Vagina (tissue), 2 donors: ENCODE data around the gene LYPLAL1. TPM values are rescaled to one million over a fixed set of nuclear protein-coding genes. Genes with fewer than 3 reads are reported as not detected.

Experiments used
- DNase-seq, 2 donors: peaks; one replicate each; pipeline ENCODE4 v3.0.0-alpha.2; 2017; ENCODE audit errors: extremely low spot score in 2 of 2
- H3K27ac ChIP-seq: fragments of 200-600 bp; sonication (generic); one replicate; pipeline ENCODE4 v1.5.1; 2019
- H3K27me3 ChIP-seq: fragments of 200-600 bp; sonication (generic); one replicate; pipeline ENCODE4 v1.5.1; 2019
- H3K36me3 ChIP-seq, 2 donors: fragments of 200-600 bp; sonication (generic); one replicate each; pipeline ENCODE4 v1.5.1; 2017 to 2019
- H3K4me1 ChIP-seq: fragments of 200-600 bp; sonication (generic); one replicate; pipeline ENCODE4 v1.5.1; 2019
- H3K4me3 ChIP-seq, 2 donors: fragments of 200-600 bp; sonication (generic); 1 replicate in 1 of 2; 2 replicates in 1 of 2; pipeline ENCODE4 v1.5.1; 2016 to 2019
- H3K9me3 ChIP-seq: fragments of 200-600 bp; sonication (generic); one replicate; pipeline ENCODE4 v1.5.1; 2019
- POLR2A ChIP-seq, 2 donors: fragments of 450-650 bp; IDR thresholded peaks; one replicate each; pipeline ENCODE4 v1.6.1; 2017; ENCODE audit warnings: antibody characterized with exemption in 2 of 2, mild to moderate bottlenecking in 2 of 2, moderate library complexity in 2 of 2
- POLR2AphosphoS5 ChIP-seq, 2 donors: sonication (generic); formaldehyde crosslinking; IDR thresholded peaks; one replicate each; pipeline ENCODE4 v1.9.0; 2017; ENCODE audit warnings: antibody characterized with exemption in 2 of 2, mild to moderate bottlenecking in 2 of 2, low read depth in 1 of 2; ENCODE audit not compliant: insufficient read depth in 1 of 2
- intact Hi-C: fragments of 100-400 bp; cut with DNase I; formaldehyde crosslinking; loops from one replicate; pipeline ENCODE4 v1.15.1; 2023
- total RNA-seq: library from RNA; depleted of rRNA; stranded (reverse); fragments of >200 nt; gene quantifications from one replicate; pipeline ENCODE4 v1.2.3, GENCODE V29; 2016
- TF ChIP-seq, protein P1 (sequence below), 3 experiments: fragments of 450-650 bp in 2 of 3; fragments of 200-600 bp in 1 of 3; sonication (generic) in 1 of 3; IDR thresholded peaks; one replicate each; pipeline ENCODE4 v1.5.1; 2017 to 2019; ENCODE audit warnings: antibody characterized with exemption in 3 of 3, mild to moderate bottlenecking in 2 of 3, moderate library complexity in 2 of 3

LYPLAL1 gene
- total RNA-seq, 1 donor from 2014 or later: 14.0 TPM

- intact Hi-C loops: no loop called here
- H3K36me3 ChIP-seq: peaks cover 0 to 8% of the 10 kb centered on the region in 2 donors
These were observed 41.8 kb downstream of the LYPLAL1 start for GRCh38 chr1:219215477-219215876.

GRCh38 chr1:219220945-219221344 lies 47.3 kb downstream of the LYPLAL1 start:
- Histone ChIP-seq H3K9me3 (no peaks in the 10 kb centered on the region), H3K36me3 (peaks cover 0 to 8% of the 10 kb centered on the region in 2 donors), H3K27ac (no peak overlapping the region), H3K4me3 (no peak overlapping the region), H3K27me3 (no peaks in the 10 kb centered on the region), H3K4me1 (no peaks in the 10 kb centered on the region)
- intact Hi-C loops: no loop called here
- TF ChIP-seq POLR2AphosphoS5 (IDR thresholded peaks at IDR 0.05; ENCODE audit: insufficient read depth in 1 of 2, low read depth in 1 of 2): no peak
- TF ChIP-seq, protein P1, sequence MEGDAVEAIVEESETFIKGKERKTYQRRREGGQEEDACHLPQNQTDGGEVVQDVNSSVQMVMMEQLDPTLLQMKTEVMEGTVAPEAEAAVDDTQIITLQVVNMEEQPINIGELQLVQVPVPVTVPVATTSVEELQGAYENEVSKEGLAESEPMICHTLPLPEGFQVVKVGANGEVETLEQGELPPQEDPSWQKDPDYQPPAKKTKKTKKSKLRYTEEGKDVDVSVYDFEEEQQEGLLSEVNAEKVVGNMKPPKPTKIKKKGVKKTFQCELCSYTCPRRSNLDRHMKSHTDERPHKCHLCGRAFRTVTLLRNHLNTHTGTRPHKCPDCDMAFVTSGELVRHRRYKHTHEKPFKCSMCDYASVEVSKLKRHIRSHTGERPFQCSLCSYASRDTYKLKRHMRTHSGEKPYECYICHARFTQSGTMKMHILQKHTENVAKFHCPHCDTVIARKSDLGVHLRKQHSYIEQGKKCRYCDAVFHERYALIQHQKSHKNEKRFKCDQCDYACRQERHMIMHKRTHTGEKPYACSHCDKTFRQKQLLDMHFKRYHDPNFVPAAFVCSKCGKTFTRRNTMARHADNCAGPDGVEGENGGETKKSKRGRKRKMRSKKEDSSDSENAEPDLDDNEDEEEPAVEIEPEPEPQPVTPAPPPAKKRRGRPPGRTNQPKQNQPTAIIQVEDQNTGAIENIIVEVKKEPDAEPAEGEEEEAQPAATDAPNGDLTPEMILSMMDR (IDR thresholded peaks at IDR 0.05): no peak
- no peak for TF ChIP-seq POLR2A (IDR thresholded peaks at IDR 0.05)
- no peak for DNase-seq

More at GRCh38 chr1:219215477-219215876, 41.8 kb downstream of the LYPLAL1 start:
- Histone ChIP-seq H3K4me3 (no peak overlapping the region), H3K27ac (no peak overlapping the region), H3K9me3 (no peaks in the 10 kb centered on the region), H3K27me3 (no peaks in the 10 kb centered on the region), H3K4me1 (no peaks in the 10 kb centered on the region)
- no peak for TF ChIP-seq POLR2A (IDR thresholded peaks at IDR 0.05)
- TF ChIP-seq, protein P1 (IDR thresholded peaks at IDR 0.05): no peak
- no peak for TF ChIP-seq POLR2AphosphoS5 (IDR thresholded peaks at IDR 0.05; ENCODE audit: insufficient read depth in 1 of 2, low read depth in 1 of 2)
- no peak for DNase-seq

GRCh38 chr1:219223496-219223895 lies 49.8 kb downstream of the LYPLAL1 start:
- H3K36me3 ChIP-seq: peaks cover 0 to 10% of the 10 kb centered on the region in 2 donors
- no peak for DNase-seq
- TF ChIP-seq POLR2A (IDR thresholded peaks at IDR 0.05): no peak
- no peak for TF ChIP-seq POLR2AphosphoS5 (IDR thresholded peaks at IDR 0.05; ENCODE audit: insufficient read depth in 1 of 2, low read depth in 1 of 2)
- TF ChIP-seq, protein P1 (IDR thresholded peaks at IDR 0.05): no peak
- H3K4me3 ChIP-seq: no peak overlapping the region
- no peaks in the 10 kb centered on the region for H3K27me3 ChIP-seq
- H3K27ac ChIP-seq: no peak overlapping the region
- H3K4me1 ChIP-seq: no peaks in the 10 kb centered on the region
- no peaks in the 10 kb centered on the region for H3K9me3 ChIP-seq
- intact Hi-C loops: no loop called here

- Histone ChIP-seq H3K4me1 (no peaks in the 10 kb centered on the region), H3K9me3 (no peaks in the 10 kb centered on the region), H3K36me3 (peaks cover 0 to 8% of the 10 kb centered on the region in 2 donors), H3K27ac (no peak overlapping the region), H3K4me3 (no peak overlapping the region), H3K27me3 (no peaks in the 10 kb centered on the region)
- TF ChIP-seq POLR2A (IDR thresholded peaks at IDR 0.05): no peak
- no peak for TF ChIP-seq POLR2AphosphoS5 (IDR thresholded peaks at IDR 0.05; ENCODE audit: insufficient read depth in 1 of 2, low read depth in 1 of 2)
- TF ChIP-seq, protein P1 (IDR thresholded peaks at IDR 0.05): no peak
- intact Hi-C loops: no loop called here
- no peak for DNase-seq
These were observed 52.5 kb downstream of the LYPLAL1 start for GRCh38 chr1:219226196-219226595.

- no peaks in the 10 kb centered on the region for H3K9me3 ChIP-seq
- intact Hi-C loops: no loop called here
- peaks cover 0 to 8% of the 10 kb centered on the region in 2 donors for H3K36me3 ChIP-seq
- no peak overlapping the region for H3K4me3 ChIP-seq
- no peak for TF ChIP-seq POLR2AphosphoS5 (IDR thresholded peaks at IDR 0.05; ENCODE audit: insufficient read depth in 1 of 2, low read depth in 1 of 2)
- DNase-seq: no peak
- H3K4me1 ChIP-seq: no peaks in the 10 kb centered on the region
- no peak overlapping the region for H3K27ac ChIP-seq
- H3K27me3 ChIP-seq: no peaks in the 10 kb centered on the region
These were observed 53.8 kb downstream of the LYPLAL1 start for GRCh38 chr1:219227360-219228057.
